Measurements from ENCODE around the gene TTLL12.

- TF ChIP-seq, protein P1, sequence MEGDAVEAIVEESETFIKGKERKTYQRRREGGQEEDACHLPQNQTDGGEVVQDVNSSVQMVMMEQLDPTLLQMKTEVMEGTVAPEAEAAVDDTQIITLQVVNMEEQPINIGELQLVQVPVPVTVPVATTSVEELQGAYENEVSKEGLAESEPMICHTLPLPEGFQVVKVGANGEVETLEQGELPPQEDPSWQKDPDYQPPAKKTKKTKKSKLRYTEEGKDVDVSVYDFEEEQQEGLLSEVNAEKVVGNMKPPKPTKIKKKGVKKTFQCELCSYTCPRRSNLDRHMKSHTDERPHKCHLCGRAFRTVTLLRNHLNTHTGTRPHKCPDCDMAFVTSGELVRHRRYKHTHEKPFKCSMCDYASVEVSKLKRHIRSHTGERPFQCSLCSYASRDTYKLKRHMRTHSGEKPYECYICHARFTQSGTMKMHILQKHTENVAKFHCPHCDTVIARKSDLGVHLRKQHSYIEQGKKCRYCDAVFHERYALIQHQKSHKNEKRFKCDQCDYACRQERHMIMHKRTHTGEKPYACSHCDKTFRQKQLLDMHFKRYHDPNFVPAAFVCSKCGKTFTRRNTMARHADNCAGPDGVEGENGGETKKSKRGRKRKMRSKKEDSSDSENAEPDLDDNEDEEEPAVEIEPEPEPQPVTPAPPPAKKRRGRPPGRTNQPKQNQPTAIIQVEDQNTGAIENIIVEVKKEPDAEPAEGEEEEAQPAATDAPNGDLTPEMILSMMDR (IDR thresholded peaks at IDR 0.05), result no peak
- no peak for TF ChIP-seq POLR2A (IDR thresholded peaks at IDR 0.05)
Measured at GRCh38 chr22:43209523-43209890, 22.6 kb upstream of the TTLL12 start.
